Measurements from ENCODE around the gene GTSF1L.

The GTSF1L gene

DNA sequence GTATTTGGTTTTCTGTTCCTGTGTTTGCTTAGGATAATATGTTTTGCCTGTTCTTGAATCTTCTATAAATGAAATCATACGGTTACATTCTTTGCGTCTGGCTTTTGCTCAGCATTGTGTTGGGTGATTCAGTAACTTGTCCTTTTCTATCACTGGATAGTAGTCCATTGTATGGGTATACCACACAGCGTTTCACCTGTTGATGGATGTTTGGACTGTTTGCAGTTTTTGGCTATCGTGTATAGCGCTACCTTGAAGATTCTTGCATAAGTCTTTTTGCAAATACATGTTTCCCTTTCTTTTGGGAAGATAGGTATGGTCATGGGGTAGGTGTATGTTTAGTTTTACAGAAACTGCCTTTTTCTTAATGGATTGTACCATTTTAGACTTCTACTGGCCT is 50.4 kb downstream of the GTSF1L start:
- FAIRE-seq (no peak), DNase-seq (ENCODE audit: insufficient read length, low spot score) (no peak)

Measured in GM19239 (cell line).